ENCODE data around the gene DCTPP1.

DCTPP1 gene

DNA sequence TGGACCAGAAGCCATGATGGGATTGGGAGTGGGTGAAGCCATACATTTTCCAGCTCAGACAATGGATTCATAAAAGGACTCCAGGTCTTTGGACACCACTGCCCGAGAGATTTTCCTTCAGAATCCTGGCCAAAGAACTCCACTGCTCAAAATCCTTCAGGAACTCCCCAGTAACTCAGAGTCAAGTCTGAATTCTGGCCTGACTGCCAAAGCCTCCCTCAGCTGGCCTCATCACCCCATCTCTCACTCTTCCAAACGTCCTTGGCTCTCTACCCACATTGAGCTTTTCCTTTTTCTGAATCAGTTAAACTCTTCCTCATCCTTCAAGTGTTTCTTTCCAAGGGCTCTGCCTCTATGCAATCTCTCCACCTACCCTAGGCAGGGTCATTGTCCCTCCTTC is 46.3 kb downstream of the DCTPP1 start:
- Histone ChIP-seq H3K9me3 (ENCODE audit: control insufficient read depth, low read length) (no peaks in the 10 kb centered on the region), H3K36me3 (ENCODE audit: control insufficient read depth, insufficient read depth, low read length) (no peaks in the 10 kb centered on the region), H3K4me1 (ENCODE audit: control insufficient read depth, insufficient read depth, low read length, poor library complexity, severe bottlenecking) (peaks cover 50% of the 10 kb centered on the region), H3K27me3 (replicated peaks; ENCODE audit: control insufficient read depth, insufficient read depth, low read length, poor library complexity, severe bottlenecking) (no peaks in the 10 kb centered on the region), H3K4me3 (ENCODE audit: insufficient read depth, low read depth, low read length, poor library complexity, severe bottlenecking) (no peak overlapping the region), H3K27ac (ENCODE audit: insufficient read depth, low read length, poor library complexity, severe bottlenecking) (peak overlapping the region; percentile 100)
- no peak for DNase-seq

DNA sequence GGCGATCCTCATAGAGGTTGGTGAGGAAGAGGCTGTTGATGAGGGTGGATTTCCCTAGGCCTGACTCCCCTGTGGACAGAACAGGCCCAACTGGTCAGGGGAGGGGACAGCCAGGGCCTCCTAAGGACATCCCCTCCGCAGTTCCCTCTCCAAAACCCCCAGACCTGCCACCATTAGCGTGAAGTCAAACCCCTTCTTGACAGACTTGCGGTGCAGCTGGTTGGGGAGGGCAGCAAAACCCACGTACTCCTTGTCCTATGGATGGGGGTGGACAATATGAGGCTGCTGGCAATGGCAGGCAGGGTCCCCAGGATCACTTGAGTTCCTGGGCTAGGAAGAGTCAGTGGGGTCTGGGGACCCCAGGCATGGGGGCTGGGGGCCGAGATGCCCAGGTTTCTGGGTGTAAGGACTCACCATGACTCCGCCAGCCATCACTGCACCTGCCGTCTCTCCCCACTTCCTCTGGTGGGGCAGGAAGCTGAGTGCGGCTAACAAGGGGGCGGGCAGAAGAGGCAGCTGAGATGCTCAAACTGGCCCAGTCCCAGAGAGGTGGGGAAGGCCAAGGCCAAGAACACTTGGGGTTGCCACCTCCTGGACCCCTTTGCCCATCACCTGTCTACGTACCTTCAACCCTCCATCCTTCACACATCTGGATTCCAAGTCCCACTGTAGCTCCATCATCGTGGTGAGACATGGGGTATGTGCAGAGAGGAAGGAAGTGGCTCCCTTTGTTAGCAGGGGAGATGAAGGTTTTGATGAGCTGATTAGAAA is 47.5 kb downstream of the DCTPP1 start, which contains the start of gene SEPTIN1:
Gene SEPTIN1, minus strand, starts transcription at position 451 of the 771 bp plus-strand sequence. Its CDS starts 19 bp downstream, at position 432.
- Histone ChIP-seq H3K36me3 (ENCODE audit: control insufficient read depth, insufficient read depth, low read length) (no peaks in the 10 kb centered on the region), H3K9me3 (ENCODE audit: control insufficient read depth, low read length) (no peaks in the 10 kb centered on the region), H3K4me3 (ENCODE audit: insufficient read depth, low read depth, low read length, poor library complexity, severe bottlenecking) (peak within 1 kb of the TSS; percentile 54), H3K27me3 (replicated peaks; ENCODE audit: control insufficient read depth, insufficient read depth, low read length, poor library complexity, severe bottlenecking) (no peaks in the 10 kb centered on the region), H3K27ac (ENCODE audit: insufficient read depth, low read length, poor library complexity, severe bottlenecking) (peak within 1 kb of the TSS; percentile 100), H3K4me1 (ENCODE audit: control insufficient read depth, insufficient read depth, low read length, poor library complexity, severe bottlenecking) (peaks cover 58% of the 10 kb centered on the region)
- peak; percentile 61 to 69 (median 66) for DNase-seq

DNA sequence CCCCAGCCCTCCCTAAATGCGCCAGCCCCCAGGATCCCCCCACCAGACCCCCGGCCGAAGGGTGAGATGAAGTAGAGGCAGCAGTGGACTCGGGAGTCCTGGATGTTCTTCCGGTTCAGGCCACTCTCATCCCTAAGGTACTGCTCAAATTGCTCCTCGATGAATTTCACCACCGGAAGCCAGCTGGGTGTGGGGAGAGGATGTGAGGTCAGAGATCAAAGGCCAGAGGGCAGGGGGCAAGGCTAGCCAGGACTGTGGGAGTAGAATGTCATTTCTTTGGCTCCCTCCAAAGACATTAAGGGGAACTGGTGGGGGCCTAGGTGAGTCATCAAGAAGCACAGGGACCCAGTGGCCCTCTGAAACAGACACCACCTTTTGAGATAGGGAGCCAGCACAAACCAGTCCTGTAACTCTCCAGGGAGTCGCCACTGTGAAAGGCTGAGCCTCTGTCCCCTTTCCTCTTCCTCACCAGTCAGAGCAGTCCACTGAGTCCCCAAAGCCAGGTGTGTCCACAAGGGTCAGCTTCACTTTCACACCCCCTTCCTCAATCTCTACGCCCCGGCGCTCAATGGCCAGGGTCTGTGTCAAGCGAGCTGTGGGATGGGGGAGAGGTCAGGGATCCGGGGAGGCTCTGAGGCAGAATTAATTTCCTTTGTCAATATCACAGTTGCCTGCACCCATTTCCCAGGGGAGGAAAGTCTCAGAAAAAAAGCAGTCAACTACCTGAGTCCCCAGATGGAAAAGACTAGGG is 48.4 kb downstream of the DCTPP1 start:
- peak overlapping the region; percentile 100 for H3K27ac ChIP-seq (ENCODE audit: insufficient read depth, low read length, poor library complexity, severe bottlenecking)
- H3K27me3 ChIP-seq (replicated peaks; ENCODE audit: control insufficient read depth, insufficient read depth, low read length, poor library complexity, severe bottlenecking) = no peaks in the 10 kb centered on the region
- no peaks in the 10 kb centered on the region for H3K36me3 ChIP-seq (ENCODE audit: control insufficient read depth, insufficient read depth, low read length)
- H3K9me3 ChIP-seq (ENCODE audit: control insufficient read depth, low read length) = no peaks in the 10 kb centered on the region
- peak overlapping the region; percentile 54 for H3K4me3 ChIP-seq (ENCODE audit: insufficient read depth, low read depth, low read length, poor library complexity, severe bottlenecking)
- DNase-seq = no peak
- H3K4me1 ChIP-seq (ENCODE audit: control insufficient read depth, insufficient read depth, low read length, poor library complexity, severe bottlenecking) = peaks cover 67% of the 10 kb centered on the region

DNA sequence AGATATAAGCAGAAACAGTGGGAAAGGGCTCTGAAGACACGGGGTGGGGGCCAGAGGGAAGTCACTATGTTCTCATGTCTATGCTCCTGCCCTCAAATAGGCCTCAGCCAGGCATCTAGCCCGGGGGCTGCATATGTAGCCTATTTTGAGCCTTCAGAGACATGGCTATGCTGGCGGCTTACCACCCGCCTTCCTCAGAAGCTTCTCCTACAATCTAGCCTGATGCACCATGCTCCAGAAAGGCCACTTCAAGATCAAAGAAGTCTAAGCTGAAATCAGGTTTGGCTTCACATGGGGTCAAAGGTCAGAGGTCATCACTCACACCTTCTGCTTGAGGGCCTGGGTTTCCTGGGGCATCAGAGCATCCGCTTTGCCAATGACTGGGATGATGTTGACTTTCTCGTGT is 49.0 kb downstream of the DCTPP1 start:
- Histone ChIP-seq H3K27ac (ENCODE audit: insufficient read depth, low read length, poor library complexity, severe bottlenecking) (peak overlapping the region; percentile 100), H3K4me1 (ENCODE audit: control insufficient read depth, insufficient read depth, low read length, poor library complexity, severe bottlenecking) (peaks cover 69% of the 10 kb centered on the region), H3K27me3 (replicated peaks; ENCODE audit: control insufficient read depth, insufficient read depth, low read length, poor library complexity, severe bottlenecking) (no peaks in the 10 kb centered on the region), H3K9me3 (ENCODE audit: control insufficient read depth, low read length) (no peaks in the 10 kb centered on the region), H3K4me3 (ENCODE audit: insufficient read depth, low read depth, low read length, poor library complexity, severe bottlenecking) (peak overlapping the region; percentile 54), H3K36me3 (ENCODE audit: control insufficient read depth, insufficient read depth, low read length) (no peaks in the 10 kb centered on the region)
- no peak for DNase-seq

DNA sequence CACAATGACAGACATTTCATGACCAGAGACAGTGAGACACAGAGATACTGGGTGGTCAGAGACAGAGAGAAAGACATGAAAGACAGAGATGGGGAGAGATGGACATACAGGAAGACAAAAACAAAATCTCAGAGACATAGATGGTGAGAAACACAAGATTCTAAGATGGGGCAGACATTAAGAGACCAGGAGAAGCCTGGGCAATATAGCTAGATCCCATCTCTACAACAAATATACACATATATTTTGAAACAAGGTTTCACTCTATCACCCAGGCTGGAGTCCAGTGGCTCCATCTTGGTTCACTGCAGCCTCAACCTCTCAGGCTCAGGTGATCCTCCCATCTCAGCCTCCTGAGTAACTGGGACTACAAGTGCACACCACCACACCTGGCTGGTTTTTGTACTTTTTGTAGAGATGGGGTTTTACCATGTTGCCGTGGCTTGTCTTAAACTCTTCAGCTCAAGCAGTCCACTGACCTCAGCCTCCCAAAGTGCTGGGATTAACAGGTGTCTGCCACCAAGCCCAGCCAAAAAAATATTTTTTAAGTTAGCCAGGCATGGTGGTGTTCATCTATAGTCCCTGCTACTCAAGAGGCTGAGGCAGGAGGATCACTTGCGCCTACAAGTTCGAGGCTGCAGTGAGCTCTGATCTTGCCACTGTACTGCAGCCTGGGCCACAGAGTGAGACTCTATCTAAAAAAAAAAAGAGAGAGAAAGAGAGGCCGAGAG is 49.6 kb downstream of the DCTPP1 start:
- Histone ChIP-seq H3K4me3 (ENCODE audit: insufficient read depth, low read depth, low read length, poor library complexity, severe bottlenecking) (no peak overlapping the region), H3K9me3 (ENCODE audit: control insufficient read depth, low read length) (no peaks in the 10 kb centered on the region), H3K27me3 (replicated peaks; ENCODE audit: control insufficient read depth, insufficient read depth, low read length, poor library complexity, severe bottlenecking) (no peaks in the 10 kb centered on the region), H3K36me3 (ENCODE audit: control insufficient read depth, insufficient read depth, low read length) (no peaks in the 10 kb centered on the region), H3K4me1 (ENCODE audit: control insufficient read depth, insufficient read depth, low read length, poor library complexity, severe bottlenecking) (peaks cover 69% of the 10 kb centered on the region), H3K27ac (ENCODE audit: insufficient read depth, low read length, poor library complexity, severe bottlenecking) (peak overlapping the region; percentile 100)
- DNase-seq = no peak

DNA sequence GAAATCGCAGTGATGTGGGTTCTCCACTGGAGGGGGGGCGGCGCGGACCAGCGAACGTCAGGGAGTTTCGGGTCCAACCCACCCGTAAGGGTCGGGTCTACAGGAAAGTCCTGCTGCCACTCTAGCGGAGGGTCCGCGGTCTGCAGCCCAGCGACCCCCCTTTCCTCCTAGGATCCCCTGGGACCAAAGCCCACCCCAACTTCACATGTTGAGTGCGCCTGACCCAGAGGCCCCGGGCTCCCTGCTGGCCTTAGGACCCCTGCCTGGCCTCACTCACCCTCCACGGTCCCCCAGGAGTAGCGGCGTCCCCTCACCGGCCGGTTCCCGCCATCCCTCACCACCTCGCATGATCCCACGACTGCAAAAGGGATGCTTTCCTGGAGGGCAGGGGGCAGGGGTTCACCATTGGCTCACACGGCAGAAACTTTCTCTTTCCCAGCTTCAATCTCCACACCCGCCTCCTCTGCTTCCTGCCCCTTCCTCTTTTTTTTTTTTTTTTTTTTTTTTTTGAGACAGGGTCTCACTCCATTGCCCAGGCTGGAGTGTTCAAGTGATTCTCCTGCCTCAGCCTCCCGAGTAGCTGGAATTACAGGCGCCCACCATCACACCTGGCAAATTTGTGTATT is 50.6 kb downstream of the DCTPP1 start:
- no peak for DNase-seq
- H3K27me3 ChIP-seq (replicated peaks; ENCODE audit: control insufficient read depth, insufficient read depth, low read length, poor library complexity, severe bottlenecking) = no peaks in the 10 kb centered on the region
- H3K9me3 ChIP-seq (ENCODE audit: control insufficient read depth, low read length) = no peaks in the 10 kb centered on the region
- peak overlapping the region; percentile 100 for H3K27ac ChIP-seq (ENCODE audit: insufficient read depth, low read length, poor library complexity, severe bottlenecking)
- peaks cover 69% of the 10 kb centered on the region for H3K4me1 ChIP-seq (ENCODE audit: control insufficient read depth, insufficient read depth, low read length, poor library complexity, severe bottlenecking)
- H3K4me3 ChIP-seq (ENCODE audit: insufficient read depth, low read depth, low read length, poor library complexity, severe bottlenecking) = peak overlapping the region; percentile 70
- no peaks in the 10 kb centered on the region for H3K36me3 ChIP-seq (ENCODE audit: control insufficient read depth, insufficient read depth, low read length)

DNA sequence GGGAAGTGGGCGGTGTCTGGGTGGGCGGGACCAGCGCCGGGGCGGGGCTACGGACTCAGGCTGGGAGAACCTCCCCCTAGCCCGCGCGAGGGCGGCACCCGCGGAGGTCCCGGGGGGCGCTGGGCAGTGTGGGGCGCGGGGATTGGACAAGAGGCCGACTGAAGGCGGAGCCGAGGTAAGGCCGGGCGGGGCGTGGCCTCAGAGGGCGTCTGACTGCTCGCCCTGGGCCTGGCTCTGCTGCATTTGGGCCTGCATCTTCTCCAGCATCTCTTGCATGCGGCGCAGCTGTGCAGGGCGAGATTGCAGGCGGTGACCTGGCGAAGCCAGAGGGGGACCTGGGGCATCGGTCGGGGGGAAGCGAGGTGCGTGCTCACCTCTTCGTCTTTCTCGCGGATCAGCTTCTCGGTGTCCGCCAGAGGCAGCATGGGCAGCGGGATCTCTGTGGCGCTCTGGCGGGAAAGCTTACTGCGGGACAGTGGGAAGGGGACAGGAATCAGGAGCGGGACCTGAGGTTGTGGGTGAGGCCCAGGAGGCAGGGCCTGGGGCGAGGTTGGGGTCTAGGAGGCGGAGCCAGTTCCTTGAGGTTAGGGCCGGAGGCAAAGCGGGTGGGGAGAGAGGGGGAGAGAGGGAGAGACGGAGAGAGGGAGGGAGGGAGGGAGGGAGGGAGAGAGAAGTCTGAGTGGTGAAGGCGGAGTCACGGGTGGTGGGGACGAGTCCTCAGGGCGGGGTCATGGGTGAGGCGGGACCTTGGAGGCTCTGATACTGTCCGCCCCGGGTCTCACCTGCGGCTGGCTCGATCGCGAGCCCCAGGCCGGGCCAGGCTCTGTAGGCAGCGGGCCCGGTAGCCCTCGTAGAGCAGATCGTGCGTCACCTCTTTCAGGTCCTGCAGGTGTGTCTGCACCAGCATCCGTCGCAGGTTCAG is 51.3 kb downstream of the DCTPP1 start:
- peak; percentile 99 for DNase-seq
- H3K27me3 ChIP-seq (replicated peaks; ENCODE audit: control insufficient read depth, insufficient read depth, low read length, poor library complexity, severe bottlenecking) = no peaks in the 10 kb centered on the region
- no peaks in the 10 kb centered on the region for H3K9me3 ChIP-seq (ENCODE audit: control insufficient read depth, low read length)
- no peaks in the 10 kb centered on the region for H3K36me3 ChIP-seq (ENCODE audit: control insufficient read depth, insufficient read depth, low read length)
- H3K4me1 ChIP-seq (ENCODE audit: control insufficient read depth, insufficient read depth, low read length, poor library complexity, severe bottlenecking) = peaks cover 65% of the 10 kb centered on the region
- peak overlapping the region; percentile 70 for H3K4me3 ChIP-seq (ENCODE audit: insufficient read depth, low read depth, low read length, poor library complexity, severe bottlenecking)
- peak overlapping the region; percentile 100 for H3K27ac ChIP-seq (ENCODE audit: insufficient read depth, low read length, poor library complexity, severe bottlenecking)

DNA sequence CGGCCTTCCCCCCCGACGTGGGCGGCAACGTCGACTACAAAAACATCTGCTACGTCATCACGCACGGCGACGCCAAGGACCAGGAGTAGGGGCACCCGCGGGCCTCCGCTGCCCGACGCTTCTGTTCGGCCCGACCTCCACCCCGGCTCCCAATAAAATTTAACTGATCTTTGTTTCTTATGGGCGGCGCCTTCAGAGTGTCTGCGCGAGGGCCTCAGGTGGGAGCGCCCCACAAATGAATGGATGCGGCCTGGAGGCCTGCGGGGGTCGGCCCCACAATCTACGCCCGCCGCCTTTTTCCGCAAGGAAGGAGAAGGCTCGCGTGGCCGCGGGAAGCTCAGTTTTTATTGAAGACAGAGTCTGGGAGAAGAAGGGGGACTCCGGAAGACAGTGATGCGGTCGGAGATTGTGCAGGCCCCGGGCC is 52.0 kb downstream of the DCTPP1 start:
- DNase-seq = peak; percentile 80 to 86 (median 80)
- Histone ChIP-seq H3K9me3 (ENCODE audit: control insufficient read depth, low read length) (no peaks in the 10 kb centered on the region), H3K4me1 (ENCODE audit: control insufficient read depth, insufficient read depth, low read length, poor library complexity, severe bottlenecking) (peaks cover 61% of the 10 kb centered on the region), H3K36me3 (ENCODE audit: control insufficient read depth, insufficient read depth, low read length) (no peaks in the 10 kb centered on the region), H3K27ac (ENCODE audit: insufficient read depth, low read length, poor library complexity, severe bottlenecking) (peak overlapping the region; percentile 100), H3K4me3 (ENCODE audit: insufficient read depth, low read depth, low read length, poor library complexity, severe bottlenecking) (peak overlapping the region; percentile 70), H3K27me3 (replicated peaks; ENCODE audit: control insufficient read depth, insufficient read depth, low read length, poor library complexity, severe bottlenecking) (no peaks in the 10 kb centered on the region)

Data from effector memory CD4-positive, alpha-beta T cell (primary cell).